ENCODE data around the gene KSR1. TPM values are rescaled to one million over a fixed set of nuclear protein-coding genes. Genes with fewer than 3 reads are reported as not detected.

The KSR1 gene
- polyA plus RNA-seq, 1 of the 3 experiments (the other 2 are of a cell fraction): 7.5 TPM

DNA sequence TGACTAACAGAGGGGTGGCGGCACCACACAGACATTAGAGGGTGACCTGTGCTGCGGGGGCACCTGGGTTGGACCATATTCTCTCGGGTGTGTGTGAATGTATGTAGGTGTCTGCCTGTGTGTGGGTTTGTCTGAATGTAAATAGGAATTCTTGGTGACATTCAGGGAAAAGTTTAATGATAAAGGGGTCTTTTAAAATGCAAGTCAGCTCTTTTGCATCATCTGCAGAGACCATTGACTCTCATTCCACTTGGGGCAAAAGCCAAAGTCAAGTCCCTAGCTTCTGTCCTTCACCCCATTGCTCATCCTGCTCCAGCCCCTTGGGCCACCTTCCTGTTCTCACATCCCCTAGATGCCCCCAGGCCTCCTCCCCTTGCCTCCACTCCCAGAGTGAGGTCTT, 23.6 kb downstream of the KSR1 start (continued):
- TF ChIP-seq, protein P1, sequence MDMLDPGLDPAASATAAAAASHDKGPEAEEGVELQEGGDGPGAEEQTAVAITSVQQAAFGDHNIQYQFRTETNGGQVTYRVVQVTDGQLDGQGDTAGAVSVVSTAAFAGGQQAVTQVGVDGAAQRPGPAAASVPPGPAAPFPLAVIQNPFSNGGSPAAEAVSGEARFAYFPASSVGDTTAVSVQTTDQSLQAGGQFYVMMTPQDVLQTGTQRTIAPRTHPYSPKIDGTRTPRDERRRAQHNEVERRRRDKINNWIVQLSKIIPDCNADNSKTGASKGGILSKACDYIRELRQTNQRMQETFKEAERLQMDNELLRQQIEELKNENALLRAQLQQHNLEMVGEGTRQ (IDR thresholded peaks at IDR 0.05; ENCODE audit: borderline replicate concordance, low read depth, low read length): no peak
- no peak for TF ChIP-seq MEF2A (IDR thresholded peaks at IDR 0.05; ENCODE audit: borderline replicate concordance, low read depth)

DNA sequence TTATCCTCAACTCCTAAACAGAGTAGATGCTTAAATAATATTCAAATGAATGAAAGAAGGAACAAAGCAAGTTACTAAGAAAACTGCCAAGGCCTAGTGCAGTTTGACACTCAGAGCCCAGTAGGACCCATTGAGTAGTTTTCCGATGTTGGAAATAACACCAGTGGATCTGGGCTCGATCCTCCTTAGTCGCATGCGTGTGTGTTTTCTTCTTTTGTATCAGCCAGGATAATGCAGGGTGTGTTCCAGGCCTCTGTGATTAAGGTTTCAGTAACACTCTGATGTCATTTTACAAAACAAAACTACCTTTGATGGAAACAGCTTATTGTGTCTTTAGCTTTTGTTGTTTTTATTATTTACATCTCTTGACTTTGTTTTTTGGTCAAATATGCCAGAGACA, 24.5 kb downstream of the KSR1 start:
- DNase-seq: no peak
- no peaks in the 10 kb centered on the region for H4K20me1 ChIP-seq (ENCODE audit: insufficient read depth)
- peaks cover 0 to 6% of the 10 kb centered on the region in 2 experiments; a peak in 1 of 4 replicates for H3K4me1 ChIP-seq (ENCODE audit: control insufficient read depth in 1 of 2, insufficient read depth in 2 of 2, low read depth in 1 of 2, low read length in 1 of 2)
- H3K36me3 ChIP-seq (replicated peaks in 1 of 2; ENCODE audit: control insufficient read depth in 1 of 2, insufficient read depth in 2 of 2, low read length in 1 of 2): no peaks in the 10 kb centered on the region
- H3K27ac ChIP-seq (ENCODE audit: low read depth in 2 of 2, low read length in 1 of 2): no peak overlapping the region
- ChIA-PET POLR2A (no interaction called here), CTCF (interaction anchor here (1.0 to 1.9 kb wide), 4 partner anchors 23 to 122 kb away, joined by 3 to 5 read pairs (median 4); no protein-coding TSS in a partner anchor)
- WGBS (ENCODE audit: low lambda C conversion rate): 92% methylated on average over 4 of the region's 4 CpGs
- H3K4me3 ChIP-seq (ENCODE audit: low read depth in 2 of 2, low read length in 1 of 2): no peak overlapping the region
- 0 out of 2 replicates have a peak, but pooled peaks cover 5% of the 10 kb centered on the region for H3K79me2 ChIP-seq (ENCODE audit: insufficient read depth)
- TF ChIP-seq FOXJ3 (CRISPR knock-in tag; IDR thresholded peaks at IDR 0.05) (no peak), RXRA (IDR thresholded peaks at IDR 0.05; ENCODE audit: borderline replicate concordance, low read depth) (no peak), RCOR1 (IDR thresholded peaks at IDR 0.05; ENCODE audit: low read length) (no peak), TEAD4 (IDR thresholded peaks at IDR 0.05; ENCODE audit: borderline replicate concordance, insufficient read depth) (no peak), EP300 (IDR thresholded peaks at IDR 0.05; ENCODE audit: borderline replicate concordance in 1 of 2, low read depth in 1 of 2, low read length in 1 of 2) (no peak), TCF12 (IDR thresholded peaks at IDR 0.05) (no peak), RAD21 (IDR thresholded peaks at IDR 0.05; ENCODE audit: low read length) (no peak), FOSL2 (IDR thresholded peaks at IDR 0.05; ENCODE audit: borderline replicate concordance, low read depth) (no peak), NFIC (IDR thresholded peaks at IDR 0.05; ENCODE audit: borderline replicate concordance) (no peak), TAF1 (IDR thresholded peaks at IDR 0.05; ENCODE audit: borderline replicate concordance, low read depth, low read length) (no peak), YY1 (IDR thresholded peaks at IDR 0.05; ENCODE audit: low read depth) (no peak), ELF1 (IDR thresholded peaks at IDR 0.05) (no peak), SIN3A (IDR thresholded peaks at IDR 0.05; ENCODE audit: borderline replicate concordance, low read depth, low read length) (no peak), NRF1 (IDR thresholded peaks at IDR 0.05; ENCODE audit: low read depth, low read length) (no peak), GATA2 (CRISPR knock-in tag; IDR thresholded peaks at IDR 0.05) (no peak)
- TF ChIP-seq, protein P2, sequence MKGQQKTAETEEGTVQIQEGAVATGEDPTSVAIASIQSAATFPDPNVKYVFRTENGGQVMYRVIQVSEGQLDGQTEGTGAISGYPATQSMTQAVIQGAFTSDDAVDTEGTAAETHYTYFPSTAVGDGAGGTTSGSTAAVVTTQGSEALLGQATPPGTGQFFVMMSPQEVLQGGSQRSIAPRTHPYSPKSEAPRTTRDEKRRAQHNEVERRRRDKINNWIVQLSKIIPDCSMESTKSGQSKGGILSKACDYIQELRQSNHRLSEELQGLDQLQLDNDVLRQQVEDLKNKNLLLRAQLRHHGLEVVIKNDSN (IDR thresholded peaks at IDR 0.05; ENCODE audit: borderline replicate concordance, low read depth): no peak
- TF ChIP-seq, protein P3, sequence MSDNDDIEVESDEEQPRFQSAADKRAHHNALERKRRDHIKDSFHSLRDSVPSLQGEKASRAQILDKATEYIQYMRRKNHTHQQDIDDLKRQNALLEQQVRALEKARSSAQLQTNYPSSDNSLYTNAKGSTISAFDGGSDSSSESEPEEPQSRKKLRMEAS (IDR thresholded peaks at IDR 0.05; ENCODE audit: low read depth): no peak
- TF ChIP-seq, protein P4, sequence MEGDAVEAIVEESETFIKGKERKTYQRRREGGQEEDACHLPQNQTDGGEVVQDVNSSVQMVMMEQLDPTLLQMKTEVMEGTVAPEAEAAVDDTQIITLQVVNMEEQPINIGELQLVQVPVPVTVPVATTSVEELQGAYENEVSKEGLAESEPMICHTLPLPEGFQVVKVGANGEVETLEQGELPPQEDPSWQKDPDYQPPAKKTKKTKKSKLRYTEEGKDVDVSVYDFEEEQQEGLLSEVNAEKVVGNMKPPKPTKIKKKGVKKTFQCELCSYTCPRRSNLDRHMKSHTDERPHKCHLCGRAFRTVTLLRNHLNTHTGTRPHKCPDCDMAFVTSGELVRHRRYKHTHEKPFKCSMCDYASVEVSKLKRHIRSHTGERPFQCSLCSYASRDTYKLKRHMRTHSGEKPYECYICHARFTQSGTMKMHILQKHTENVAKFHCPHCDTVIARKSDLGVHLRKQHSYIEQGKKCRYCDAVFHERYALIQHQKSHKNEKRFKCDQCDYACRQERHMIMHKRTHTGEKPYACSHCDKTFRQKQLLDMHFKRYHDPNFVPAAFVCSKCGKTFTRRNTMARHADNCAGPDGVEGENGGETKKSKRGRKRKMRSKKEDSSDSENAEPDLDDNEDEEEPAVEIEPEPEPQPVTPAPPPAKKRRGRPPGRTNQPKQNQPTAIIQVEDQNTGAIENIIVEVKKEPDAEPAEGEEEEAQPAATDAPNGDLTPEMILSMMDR (IDR thresholded peaks at IDR 0.05): no peak
- TF ChIP-seq, protein P5, sequence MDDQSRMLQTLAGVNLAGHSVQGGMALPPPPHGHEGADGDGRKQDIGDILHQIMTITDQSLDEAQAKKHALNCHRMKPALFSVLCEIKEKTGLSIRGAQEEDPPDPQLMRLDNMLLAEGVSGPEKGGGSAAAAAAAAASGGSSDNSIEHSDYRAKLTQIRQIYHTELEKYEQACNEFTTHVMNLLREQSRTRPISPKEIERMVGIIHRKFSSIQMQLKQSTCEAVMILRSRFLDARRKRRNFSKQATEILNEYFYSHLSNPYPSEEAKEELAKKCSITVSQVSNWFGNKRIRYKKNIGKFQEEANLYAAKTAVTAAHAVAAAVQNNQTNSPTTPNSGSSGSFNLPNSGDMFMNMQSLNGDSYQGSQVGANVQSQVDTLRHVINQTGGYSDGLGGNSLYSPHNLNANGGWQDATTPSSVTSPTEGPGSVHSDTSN (IDR thresholded peaks at IDR 0.05): no peak
- no peak overlapping the region for H2AFZ ChIP-seq (ENCODE audit: low read depth)
- H3K9ac ChIP-seq: no peak overlapping the region
- no peaks in the 10 kb centered on the region for H3K9me2 ChIP-seq
- H3K4me2 ChIP-seq: no peak overlapping the region
- no peaks in the 10 kb centered on the region for H3K9me3 ChIP-seq
- H3K27me3 ChIP-seq (ENCODE audit: insufficient read depth): no peaks in the 10 kb centered on the region
- no peaks in the 10 kb centered on the region for H3F3A ChIP-seq (replicated peaks; ENCODE audit: insufficient read depth)
